ENCODE results near the gene GRIN3A.
A peak's percentile ranks its signal among the peaks of the same experiment; 100 is the strongest.
"Not testable (repeated sequence)": the region's sequence is repeated elsewhere in the genome, so short reads cannot be mapped to it uniquely, and the experiment has no call there.

GRIN3A gene

GRCh38 chr9:101738566-101739183, at the start of gene GRIN3A:
GRIN3A (minus strand) TSS chr9:101738647; CDS start chr9:101737979, 668 bp downstream.
- DNase-seq (ENCODE audit: low spot score) = no peak

DNA sequence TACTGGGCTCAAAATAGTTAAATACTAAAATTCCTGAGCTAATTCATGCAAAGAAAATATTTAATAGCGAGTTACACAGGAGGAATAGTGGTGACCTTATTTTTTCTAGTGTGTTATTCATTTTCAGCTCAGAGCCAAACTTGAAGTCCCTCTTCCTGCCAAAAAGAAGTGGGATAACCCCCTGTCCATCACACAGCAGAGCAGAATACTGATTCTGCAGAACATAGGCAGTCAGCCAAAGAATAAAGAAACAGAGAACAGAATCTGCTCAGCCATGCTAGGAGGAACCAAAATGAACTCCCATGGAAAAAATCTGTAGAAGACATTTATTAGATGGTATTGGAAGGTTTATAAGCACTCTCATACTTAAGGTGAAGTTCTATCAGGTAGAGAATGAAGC, 49.4 kb upstream of the GRIN3A start:
- DNase-seq (ENCODE audit: low spot score) = no peak

DNA sequence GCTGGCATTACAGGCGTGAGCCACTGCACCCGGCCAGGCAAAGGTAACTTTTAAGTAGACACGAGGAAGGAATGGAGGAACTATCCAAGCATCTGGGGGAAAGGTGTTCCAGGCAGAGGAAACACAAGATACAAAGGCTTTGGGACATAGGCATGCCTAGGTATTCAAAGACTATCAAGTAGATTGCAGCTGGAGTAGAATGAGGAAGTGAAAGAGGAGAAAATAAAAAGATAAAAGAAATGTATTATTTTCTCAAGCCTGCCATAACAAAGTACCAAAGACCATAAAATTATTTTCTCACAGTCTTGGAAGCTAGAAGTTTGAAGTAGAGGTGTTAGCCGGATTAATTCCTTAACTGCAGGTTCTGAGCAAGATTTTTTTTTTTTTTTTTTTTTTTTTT, 39.9 kb upstream of the GRIN3A start:
- no peak for DNase-seq (ENCODE audit: low spot score)

DNA sequence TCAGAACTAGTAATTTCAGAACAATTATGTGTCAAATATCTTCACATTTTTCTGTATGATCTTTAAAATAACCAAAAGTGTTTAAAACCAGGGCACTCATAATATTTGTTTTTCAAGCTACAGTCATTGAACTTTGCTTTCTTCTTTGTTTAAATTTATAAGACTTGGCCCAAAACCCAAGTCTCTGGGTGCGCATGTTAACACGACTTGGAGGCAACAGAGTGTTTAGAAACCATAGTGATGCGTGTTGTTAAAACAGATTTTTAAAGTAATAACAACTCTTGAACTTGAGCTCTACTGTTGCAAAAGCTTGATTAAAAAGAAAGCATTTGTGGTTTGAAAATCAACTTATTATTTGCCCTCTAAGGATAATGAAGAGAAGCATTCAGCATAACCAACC, 26.0 kb upstream of the GRIN3A start:
- no peak for DNase-seq (ENCODE audit: low spot score)

DNA sequence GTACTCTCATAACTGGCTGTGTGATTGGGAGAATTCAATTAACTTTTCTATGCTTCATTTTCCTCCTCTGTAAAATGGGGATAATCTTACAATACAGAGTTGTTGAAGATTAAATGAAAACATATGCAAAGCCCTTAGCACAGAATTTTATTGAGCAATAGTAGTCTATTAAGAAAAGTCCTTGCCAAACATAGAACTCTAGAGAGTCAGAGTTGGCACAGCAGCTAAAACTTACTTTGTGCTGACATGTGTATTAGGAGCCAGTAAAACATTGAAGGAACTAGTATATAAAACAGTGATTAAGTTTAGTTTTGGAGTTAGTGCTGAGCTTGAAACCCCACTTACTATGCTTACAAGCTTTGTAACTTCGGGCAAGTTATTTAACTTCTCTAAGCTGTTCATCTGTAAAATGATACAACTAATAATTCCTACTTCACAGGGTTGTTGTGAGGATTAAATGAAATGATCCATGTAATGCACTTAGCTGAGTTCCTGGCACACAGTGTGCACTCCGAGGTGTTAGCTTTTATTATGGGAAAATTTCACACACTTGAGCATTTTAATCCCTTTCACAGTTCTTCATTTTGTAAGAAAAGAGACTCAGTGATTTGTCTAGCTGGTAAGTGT, 20.0 kb upstream of the GRIN3A start:
- DNase-seq (ENCODE audit: low spot score) = no peak

DNA sequence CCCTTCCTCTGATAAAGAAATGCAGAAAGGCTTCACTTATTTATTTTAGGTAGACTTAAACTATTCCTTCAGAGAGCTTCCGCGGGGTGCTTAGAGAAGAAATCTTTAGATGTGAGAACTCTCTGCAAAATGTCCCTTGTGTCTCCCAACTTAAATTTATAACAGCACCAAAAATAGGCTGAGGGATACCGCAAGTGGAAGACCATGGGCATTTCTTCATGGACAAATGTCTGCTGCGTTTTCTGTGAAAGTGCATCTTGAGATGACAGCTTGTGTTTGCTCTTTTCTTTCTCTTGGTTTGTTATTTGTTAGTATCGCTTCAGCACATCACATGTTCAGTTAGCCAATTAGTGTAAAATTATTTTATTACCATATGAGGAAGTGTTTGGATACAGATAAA, 15.3 kb upstream of the GRIN3A start:
- no peak for DNase-seq (ENCODE audit: low spot score)

GRCh38 chr9:101751895-101752294, 13.4 kb upstream of the GRIN3A start:
- no peak for DNase-seq (ENCODE audit: low spot score)

DNA sequence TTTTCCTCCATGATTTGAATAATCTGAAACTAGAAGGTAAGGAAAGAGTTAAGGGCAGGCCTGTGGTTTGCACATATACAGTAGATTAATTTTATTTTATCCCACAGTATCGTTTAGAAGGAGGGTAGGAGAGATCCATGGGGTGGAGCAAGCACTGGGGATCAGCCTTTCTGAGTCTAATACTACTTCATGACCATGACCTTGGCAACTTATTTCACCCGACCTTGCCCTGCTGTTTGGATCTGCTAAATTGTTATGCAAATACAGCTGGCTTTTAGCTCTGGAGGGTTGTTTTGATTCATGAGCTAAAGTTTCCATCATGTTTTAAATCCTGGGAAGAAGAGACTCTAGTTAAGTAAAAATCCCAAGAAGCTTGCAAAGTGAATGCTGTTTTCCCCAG, 864 bp upstream of the GRIN3A start:
- no peak for DNase-seq (ENCODE audit: low spot score)

DNA sequence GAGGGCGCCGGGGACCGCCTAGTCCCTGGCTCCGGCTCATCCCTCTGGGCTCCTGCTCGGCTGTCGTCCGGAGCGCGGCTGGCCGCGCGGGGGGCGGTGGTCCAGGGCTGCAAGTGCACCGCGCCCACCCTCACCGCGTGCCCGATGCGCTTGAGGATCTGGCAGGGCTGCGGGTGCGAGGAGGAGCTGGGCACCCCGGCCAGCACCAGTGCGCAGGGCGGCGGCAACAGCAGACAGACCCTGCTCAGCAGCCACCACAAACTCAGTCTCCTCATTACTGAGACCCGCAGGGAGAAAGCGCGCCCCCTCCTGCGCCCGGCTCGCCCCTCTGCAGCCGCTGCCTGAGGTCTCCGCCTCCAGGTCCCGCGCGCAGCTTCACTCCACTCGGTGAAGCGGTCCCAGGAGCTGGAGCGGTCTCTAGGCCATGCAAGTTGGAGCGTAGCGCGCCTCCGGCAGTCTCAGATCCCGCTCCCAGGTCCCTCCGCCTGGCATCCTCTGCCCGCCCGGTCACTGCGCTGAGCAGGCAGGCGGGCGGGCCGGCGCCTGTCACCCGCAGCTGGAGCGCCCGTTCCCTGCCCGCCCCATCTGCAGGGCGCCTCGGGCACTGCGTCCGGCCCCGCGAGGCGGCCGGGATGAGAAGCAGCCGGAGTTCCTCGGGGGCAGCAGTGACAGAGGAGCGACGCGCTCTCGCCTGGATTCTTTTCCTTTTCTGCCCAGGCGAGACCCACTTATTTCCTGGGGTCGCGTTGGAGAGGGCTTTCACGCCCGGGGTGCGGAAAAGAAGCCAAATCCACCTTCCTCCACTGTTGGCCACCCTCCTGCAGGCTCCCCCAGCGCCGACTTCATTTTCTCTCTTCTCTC, 512 bp downstream of the GRIN3A start:
- DNase-seq (ENCODE audit: low spot score) = no peak

DNA sequence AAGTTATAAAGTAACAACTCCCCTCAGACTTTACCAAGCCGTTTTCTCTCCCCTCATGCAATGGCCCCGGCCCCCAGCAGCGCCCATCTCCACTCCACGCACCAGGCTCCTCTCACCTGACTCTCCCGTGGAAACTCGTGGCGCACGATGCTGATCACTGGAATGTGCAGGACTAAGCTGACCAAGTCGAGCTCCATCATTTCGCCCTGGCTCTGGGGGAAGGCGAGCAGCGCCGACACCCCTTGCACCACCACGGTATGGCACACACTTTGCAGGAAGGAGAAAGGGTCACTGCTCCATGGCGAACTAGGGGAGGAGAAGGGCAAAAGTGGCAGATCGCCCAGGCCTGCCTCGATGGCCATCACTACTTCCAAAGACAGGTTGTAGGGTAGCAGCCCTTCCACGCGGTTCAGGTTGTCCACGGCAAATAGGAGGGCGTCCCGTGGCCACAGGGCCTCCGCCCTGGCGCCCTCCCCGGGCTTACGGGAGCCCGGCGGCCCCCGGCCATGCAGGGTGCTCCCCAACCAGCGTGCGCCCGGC, 1.2 kb downstream of the GRIN3A start:
- no peak for DNase-seq (ENCODE audit: low spot score)

DNA sequence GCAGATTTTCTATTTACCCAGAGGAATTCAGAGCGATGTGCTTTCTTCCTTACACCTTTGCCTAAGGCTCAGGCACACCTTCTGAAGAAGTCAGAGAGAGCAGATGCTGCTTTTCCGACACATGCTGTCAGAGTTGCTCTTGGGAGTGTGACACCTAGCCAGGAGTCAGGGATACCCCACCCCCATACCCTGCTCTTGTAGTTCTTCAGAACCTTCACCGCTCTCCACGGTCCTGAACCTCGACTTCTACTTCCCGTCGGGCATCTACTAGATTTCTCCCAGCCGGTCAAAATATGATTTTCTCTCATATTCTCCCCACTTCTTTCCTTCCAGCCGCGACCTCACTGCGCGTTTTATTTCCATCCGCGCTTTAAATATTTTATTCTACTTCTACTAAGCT, 1.7 kb downstream of the GRIN3A start:
- no peak for DNase-seq (ENCODE audit: low spot score)

- no peak for DNase-seq (ENCODE audit: low spot score)
These were observed 7.0 kb downstream of the GRIN3A start for GRCh38 chr9:101731429-101731828.

DNA sequence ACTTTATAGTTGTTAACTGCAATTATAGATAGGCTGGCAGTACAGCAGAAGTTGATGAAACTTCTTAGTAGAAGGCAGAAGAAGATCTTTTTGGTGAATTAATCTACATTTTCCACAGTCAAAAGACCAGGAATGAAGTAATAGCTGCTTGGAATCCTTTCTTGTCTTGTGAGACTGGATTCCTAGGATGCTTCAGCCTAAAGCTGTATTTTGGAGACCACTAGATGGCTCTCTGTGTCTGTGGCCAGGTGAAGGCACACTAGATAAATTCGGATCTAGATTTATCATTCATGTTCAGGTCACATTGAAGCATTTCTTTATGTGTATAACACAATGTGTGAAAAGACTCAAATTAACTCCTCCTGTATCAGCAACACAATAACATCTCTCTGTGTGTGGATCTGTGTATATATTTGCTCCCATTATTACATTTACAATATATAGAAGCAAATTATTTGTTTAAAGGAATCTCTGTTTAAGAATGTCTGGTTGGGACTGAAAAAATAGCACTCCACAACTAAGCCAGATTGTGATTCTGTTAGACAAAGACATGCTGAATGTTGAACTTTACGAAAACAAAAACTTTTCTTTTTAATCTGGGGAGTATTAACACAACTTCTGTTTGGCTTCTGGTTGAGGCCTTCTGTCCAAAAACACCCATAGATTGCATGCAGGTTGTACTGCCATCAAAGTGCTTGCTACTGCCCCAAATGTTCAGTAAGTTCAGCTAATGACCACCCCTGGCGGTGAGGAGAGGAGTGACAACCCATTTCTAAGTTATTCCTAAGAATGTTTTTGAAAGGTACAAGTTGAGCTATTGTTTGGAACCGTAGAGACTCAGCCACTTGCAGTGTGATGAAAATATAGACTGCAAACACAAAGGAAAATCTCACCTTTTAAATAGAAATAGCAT, 10.6 kb downstream of the GRIN3A start:
- no peak for DNase-seq (ENCODE audit: low spot score)

- DNase-seq (ENCODE audit: low spot score) = not testable (repeated sequence)
These were observed 14.2 kb downstream of the GRIN3A start for GRCh38 chr9:101724271-101724670.

DNA sequence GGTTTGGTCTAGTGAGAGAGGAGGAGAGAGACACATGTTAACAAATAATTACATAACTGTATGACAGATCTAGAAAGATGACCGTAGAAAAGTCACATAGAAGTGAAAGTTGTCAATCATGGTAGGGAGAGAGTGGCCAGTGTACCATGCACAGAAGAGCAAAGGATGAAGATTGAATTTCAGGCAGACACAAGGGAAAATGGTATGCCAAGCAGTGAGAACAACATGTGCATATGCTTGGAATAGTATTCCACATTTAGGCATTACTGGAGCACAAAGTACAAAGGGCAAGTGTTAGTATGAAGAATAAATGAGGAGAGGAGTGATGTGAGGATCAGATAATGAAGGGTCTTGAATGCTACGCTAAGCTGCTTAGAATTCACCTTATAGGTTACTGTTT, 20.3 kb downstream of the GRIN3A start:
- DNase-seq (ENCODE audit: low spot score) = no peak

GRCh38 chr9:101716629-101717028, 21.8 kb downstream of the GRIN3A start:
- DNase-seq (ENCODE audit: low spot score) = no peak

DNA sequence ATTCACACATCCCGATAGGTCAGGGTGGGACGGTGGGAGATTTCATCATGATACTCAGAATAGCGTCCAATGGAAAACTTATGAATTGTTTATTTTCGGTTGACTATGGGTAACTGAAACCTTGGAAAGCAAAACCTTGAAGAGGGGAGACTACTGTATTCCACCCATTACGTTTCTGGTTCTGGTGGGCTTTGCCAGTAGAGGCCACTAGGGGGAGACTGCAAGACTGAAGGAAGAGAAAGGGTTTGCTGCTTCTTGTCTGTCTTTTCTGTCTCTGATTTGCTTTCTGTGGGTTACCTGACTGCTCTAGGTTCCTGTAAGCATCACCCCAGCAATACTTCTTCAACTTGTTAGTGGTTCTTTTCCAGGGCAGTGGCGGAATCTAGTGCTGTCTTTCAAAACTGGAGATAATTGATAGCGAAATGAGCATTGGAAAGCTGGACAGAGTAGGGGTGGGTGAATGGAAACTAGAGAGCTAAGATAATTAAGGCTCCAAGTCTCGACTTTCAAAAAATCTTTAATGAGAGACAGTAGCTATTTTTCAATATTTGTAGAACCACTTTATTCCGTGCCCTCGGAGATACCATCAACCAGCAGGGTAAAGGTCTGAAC, 27.0 kb downstream of the GRIN3A start:
- DNase-seq (ENCODE audit: low spot score) = peak; percentile 21

- no peak for DNase-seq (ENCODE audit: low spot score)
These were observed 29.6 kb downstream of the GRIN3A start for GRCh38 chr9:101708855-101709254.

GRCh38 chr9:101707721-101708120, 30.7 kb downstream of the GRIN3A start:
- no peak for DNase-seq (ENCODE audit: low spot score)

DNA sequence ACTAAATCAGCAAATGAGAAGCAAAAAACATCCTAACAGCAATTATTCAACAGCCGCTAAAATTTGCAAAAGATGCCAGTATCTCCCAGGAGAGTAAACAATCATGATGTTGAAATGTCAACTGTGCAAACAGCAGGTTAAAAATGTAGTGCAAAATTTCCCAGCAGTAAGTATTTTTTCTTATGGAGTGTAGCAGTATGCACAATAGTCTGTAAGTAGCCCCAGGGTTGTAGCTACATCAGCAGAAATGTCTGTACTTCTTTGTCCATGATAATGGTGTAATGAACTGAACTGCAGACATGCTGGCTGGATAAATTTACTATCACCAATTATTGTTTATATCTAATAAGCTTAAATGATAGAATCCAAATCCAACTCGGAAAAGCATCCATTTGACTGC, 31.4 kb downstream of the GRIN3A start:
- DNase-seq (ENCODE audit: low spot score) = no peak

GRCh38 chr9:101706261-101706798, 32.1 kb downstream of the GRIN3A start:
- DNase-seq (ENCODE audit: low spot score) = no peak
